Activated naive CD8-positive, alpha-beta T cell treated with anti-CD3 and anti-CD28 coated beads, Interleukin-2, amount 50 U/mL, for 16 hours (primary cell): Measurements from ENCODE around the gene LAMB3.

Experiments
- DNase-seq: peaks from one replicate; pipeline ENCODE4 v3.0.0-alpha.2; 2020; ENCODE audit warnings: low read depth, low spot score

The LAMB3 gene

GRCh38 chr1:209595599-209596285 lies 56.5 kb downstream of the LAMB3 start:
- DNase-seq = no peak

GRCh38 chr1:209595028-209595427 lies 57.2 kb downstream of the LAMB3 start:
- no peak for DNase-seq

- no peak for DNase-seq
Observed at GRCh38 chr1:209594440-209594839, 57.8 kb downstream of the LAMB3 start.

- no peak for DNase-seq
Observed at GRCh38 chr1:209593747-209594146, 58.5 kb downstream of the LAMB3 start.

GRCh38 chr1:209590405-209590804 lies 61.8 kb downstream of the LAMB3 start:
- DNase-seq = no peak

- no peak for DNase-seq
Observed at GRCh38 chr1:209589863-209590262, 62.4 kb downstream of the LAMB3 start.

GRCh38 chr1:209589440-209589839 lies 62.8 kb downstream of the LAMB3 start:
- no peak for DNase-seq

GRCh38 chr1:209587789-209588188 lies 64.4 kb downstream of the LAMB3 start:
- no peak for DNase-seq

- DNase-seq = no peak
Observed at GRCh38 chr1:209586221-209586740, 65.9 kb downstream of the LAMB3 start.

- no peak for DNase-seq
Observed at GRCh38 chr1:209585672-209586071, 66.6 kb downstream of the LAMB3 start.

GRCh38 chr1:209585197-209585596 lies 67.0 kb downstream of the LAMB3 start:
- no peak for DNase-seq

- DNase-seq = no peak
Observed at GRCh38 chr1:209584231-209584672, 68.0 kb downstream of the LAMB3 start.

- no peak for DNase-seq
Observed at GRCh38 chr1:209583408-209583807, 68.8 kb downstream of the LAMB3 start, which contains the start of gene CAMK1G. TSS of gene CAMK1G (plus strand) at chr1:209583714. CDS start at chr1:209594984, 11,270 bp downstream.

GRCh38 chr1:209580577-209580976 lies 71.6 kb downstream of the LAMB3 start:
- no peak for DNase-seq

- DNase-seq = no peak
Observed at GRCh38 chr1:209577346-209577745, 74.9 kb downstream of the LAMB3 start.

GRCh38 chr1:209576392-209577197 lies 75.6 kb downstream of the LAMB3 start:
- peak; percentile 27 for DNase-seq

GRCh38 chr1:209570743-209571142 lies 81.5 kb downstream of the LAMB3 start:
- no peak for DNase-seq

- peak; percentile 40 for DNase-seq
Observed at GRCh38 chr1:209569455-209570207, 82.6 kb downstream of the LAMB3 start.

GRCh38 chr1:209567698-209568175 lies 84.5 kb downstream of the LAMB3 start:
- no peak for DNase-seq

GRCh38 chr1:209565759-209566678 lies 86.2 kb downstream of the LAMB3 start:
- DNase-seq = peak; percentile 53
